Hematopoietic multipotent progenitor cell treated with erythropoietin and hydrocortisone succinate and interleukin-3 and kit ligand, for 15 days (in vitro differentiated cells): ENCODE results near the gene CHTF8.
"Not testable (repeated sequence)": the region's sequence is repeated elsewhere in the genome, so short reads cannot be mapped to it uniquely, and the experiment has no call there.

Source experiments
- DNase-seq: peaks from one replicate; pipeline ENCODE4 v3.0.0-alpha.2; 2015; ENCODE audit warnings: low spot score

The CHTF8 gene

GRCh38 chr16:69132424-69133252 lies at the start of gene CHTF8, which contains the start of gene UTP4:
Gene CHTF8 (minus strand): TSS chr16:69132588. CDS start chr16:69121458, 11,130 bp downstream.
Gene UTP4 (plus strand): TSS chr16:69132649. CDS start chr16:69133460, 811 bp downstream.
- DNase-seq = peak; percentile 78

GRCh38 chr16:69180011-69180338 lies 47.6 kb upstream of the CHTF8 start:
- DNase-seq = no peak

GRCh38 chr16:69179328-69180010 lies 47.1 kb upstream of the CHTF8 start:
- no peak for DNase-seq

GRCh38 chr16:69176033-69176800 lies 43.8 kb upstream of the CHTF8 start:
- DNase-seq = no peak

- no peak for DNase-seq
These were observed 39.1 kb upstream of the CHTF8 start for GRCh38 chr16:69171325-69172084.

GRCh38 chr16:69169607-69170352 lies 37.4 kb upstream of the CHTF8 start:
- DNase-seq = no peak

- no peak for DNase-seq
These were observed 36.7 kb upstream of the CHTF8 start for GRCh38 chr16:69169051-69169450.

GRCh38 chr16:69166946-69167930 lies 34.9 kb upstream of the CHTF8 start:
- no peak for DNase-seq

GRCh38 chr16:69166221-69166833 lies 33.9 kb upstream of the CHTF8 start:
- no peak for DNase-seq

GRCh38 chr16:69165584-69165983 lies 33.2 kb upstream of the CHTF8 start:
- no peak for DNase-seq

- DNase-seq = no peak
These were observed 27.8 kb upstream of the CHTF8 start for GRCh38 chr16:69160192-69160591.

- no peak for DNase-seq
These were observed 24.8 kb upstream of the CHTF8 start for GRCh38 chr16:69157196-69157595.

GRCh38 chr16:69150146-69150865 lies 17.9 kb upstream of the CHTF8 start:
- DNase-seq = peak; percentile 75

GRCh38 chr16:69149621-69150020 lies 17.2 kb upstream of the CHTF8 start:
- not testable (repeated sequence) for DNase-seq

GRCh38 chr16:69145658-69146057 lies 13.3 kb upstream of the CHTF8 start:
- no peak for DNase-seq

- DNase-seq = no peak
These were observed 10.7 kb upstream of the CHTF8 start for GRCh38 chr16:69143116-69143515.

GRCh38 chr16:69141936-69142335 lies 9.5 kb upstream of the CHTF8 start:
- no peak for DNase-seq

- DNase-seq = no peak
These were observed 8.6 kb upstream of the CHTF8 start for GRCh38 chr16:69141014-69141413.

- not testable (repeated sequence) for DNase-seq
These were observed 7.1 kb upstream of the CHTF8 start for GRCh38 chr16:69139464-69139863.
